LHCN-M2 (cell line): ENCODE results near the gene YIF1B. TPM values are rescaled to one million over a fixed set of nuclear protein-coding genes. Genes with fewer than 3 reads are reported as not detected.
A peak's percentile ranks its signal among the peaks of the same experiment; 100 is the strongest.
"Not testable (repeated sequence)": the region's sequence is repeated elsewhere in the genome, so short reads cannot be mapped to it uniquely, and the experiment has no call there.

Experiments used
- DNase-seq: peaks from one replicate; pipeline ENCODE4 v3.0.0-alpha.2; 2012; ENCODE audit warnings: low read depth
- total RNA-seq: library from RNA; depleted of rRNA; stranded (reverse); fragments of >200 nt; gene quantifications from 2 replicates; pipeline ENCODE4 v1.2.3, GENCODE V29; 2014

YIF1B gene
- total RNA-seq, 1 experiment from 2014 or later: 118 TPM

DNA sequence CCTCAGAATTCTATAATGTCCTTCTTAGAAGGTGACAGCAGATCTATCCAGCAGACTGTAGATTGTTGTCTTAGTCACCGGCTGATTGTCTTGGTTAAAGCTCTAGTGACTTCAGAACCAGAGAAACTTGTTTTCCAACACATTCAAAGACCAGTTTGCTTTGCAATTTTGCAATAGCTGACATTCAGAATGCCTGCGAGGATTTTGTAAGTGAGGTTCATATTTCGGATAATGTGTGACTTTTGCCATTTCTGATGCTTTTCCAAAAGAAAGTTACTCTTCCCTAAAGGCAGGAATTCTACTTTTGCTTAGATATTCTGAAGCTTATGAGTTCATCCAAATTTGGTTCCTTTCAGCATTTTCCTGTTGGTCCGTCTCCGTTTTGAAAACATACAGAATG is 38.2 kb downstream of the YIF1B start:
- DNase-seq: peak; percentile 42

DNA sequence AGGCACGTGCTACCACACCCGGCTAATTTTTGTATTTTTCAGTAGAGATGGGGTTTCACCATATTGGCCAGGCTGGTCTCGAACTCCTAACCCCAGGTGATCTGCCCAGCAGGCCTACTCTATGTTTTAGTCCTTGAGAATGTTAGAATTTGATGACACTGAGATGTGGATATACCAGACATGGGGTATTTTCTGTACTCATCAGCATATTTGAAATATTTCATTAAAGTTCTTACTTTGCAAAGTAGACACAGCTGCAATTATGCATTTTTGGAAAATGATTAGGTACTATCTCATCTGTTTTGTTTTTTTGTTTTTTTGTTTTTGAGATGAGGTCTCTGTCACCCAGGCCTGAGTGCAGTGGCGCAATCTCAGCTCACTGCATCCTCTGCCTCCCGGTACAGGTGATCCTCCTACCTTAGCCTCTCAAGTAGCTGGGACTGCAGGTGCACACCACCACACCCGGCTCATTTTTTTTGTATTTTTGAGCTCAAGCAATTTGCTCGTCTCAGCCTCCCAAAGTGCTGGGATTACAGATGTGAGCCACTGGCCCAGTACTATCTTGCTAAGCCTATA is 38.7 kb downstream of the YIF1B start:
- DNase-seq: no peak

DNA sequence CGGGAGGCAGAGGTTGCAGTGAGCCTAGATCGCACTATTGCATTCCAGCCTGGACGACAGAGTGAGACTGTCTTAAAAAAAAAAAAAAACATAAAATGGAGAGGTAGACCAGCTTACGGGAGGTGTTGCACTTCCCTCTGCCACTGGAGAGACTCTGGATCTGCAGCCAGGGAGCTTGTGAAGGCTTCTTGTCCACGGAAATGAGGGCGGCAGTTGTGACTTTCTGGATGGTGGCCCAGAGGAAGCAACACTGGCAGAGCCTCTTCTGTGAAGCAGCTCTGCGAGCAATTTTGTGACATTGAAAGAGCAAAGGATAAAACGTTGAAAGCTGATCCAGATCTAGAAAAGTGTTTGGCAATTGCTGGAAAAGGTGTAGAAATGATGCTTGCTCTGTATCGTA is 41.0 kb downstream of the YIF1B start:
- DNase-seq: no peak

DNA sequence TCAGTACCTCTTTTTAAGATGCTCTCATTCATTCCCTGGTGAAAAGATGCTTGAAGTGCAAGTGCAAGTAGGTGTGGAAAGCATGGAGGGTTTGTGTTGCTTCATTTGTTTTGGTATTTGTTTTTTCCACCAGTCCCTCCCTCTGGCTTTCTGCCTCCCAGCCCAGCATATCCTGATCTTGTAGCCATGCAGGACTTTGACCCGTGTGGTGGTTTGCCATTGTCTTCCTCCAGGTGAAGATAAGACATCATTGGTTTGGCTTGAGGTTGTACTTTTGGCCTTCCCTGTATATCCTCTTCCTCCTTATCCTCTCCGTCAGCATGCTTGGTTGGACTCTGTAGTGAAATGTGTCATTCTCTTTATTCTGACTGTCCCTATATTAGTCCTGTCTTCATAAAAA is 42.2 kb downstream of the YIF1B start:
- no peak for DNase-seq

DNA sequence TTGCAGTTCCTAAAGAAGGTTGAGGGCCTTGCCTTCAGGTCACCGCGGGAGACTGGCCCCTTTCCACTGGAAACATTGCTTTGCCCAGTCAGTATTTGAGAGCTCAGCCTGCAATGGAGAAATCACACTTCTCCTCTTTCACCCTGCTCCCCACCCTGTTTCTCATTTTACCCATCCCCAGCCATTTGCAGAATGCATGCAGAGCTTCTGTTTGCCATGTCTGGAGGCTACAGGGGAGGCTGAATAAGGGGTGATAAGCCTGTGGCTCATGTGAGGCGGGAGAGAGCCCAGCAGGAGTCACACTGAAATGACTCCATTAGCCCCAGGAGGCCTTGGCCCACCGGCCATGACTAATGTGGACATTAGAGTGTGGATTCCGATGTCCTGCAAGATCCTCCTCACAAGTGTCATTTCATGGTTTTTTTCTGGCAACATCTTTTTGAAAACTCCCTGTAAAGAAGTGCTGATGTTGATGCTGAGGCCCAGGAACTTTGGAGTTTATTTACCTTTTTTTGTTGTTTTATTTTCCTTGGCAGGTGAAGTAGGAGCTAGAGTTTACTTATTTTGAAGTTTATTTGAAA is 45.1 kb downstream of the YIF1B start:
- peak; percentile 26 for DNase-seq

DNA sequence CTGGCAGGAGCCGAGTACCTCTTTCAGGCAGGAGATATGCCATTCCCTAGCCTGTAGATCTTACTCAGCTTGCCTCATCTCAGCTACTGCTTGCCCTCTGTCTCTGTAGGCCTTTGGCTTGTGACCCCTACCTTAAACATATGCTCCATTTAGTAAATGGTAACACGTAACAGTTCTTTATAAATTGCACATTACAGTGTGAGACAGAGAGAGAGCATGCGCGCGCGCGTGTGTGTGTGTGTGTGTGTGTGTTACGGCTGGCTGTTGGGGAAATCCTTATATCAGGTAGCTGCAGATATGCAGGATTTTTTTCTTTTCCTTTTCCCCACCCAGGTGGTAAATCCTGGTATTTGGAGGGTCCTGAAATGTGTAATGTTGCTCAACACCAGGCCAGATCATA is 47.2 kb downstream of the YIF1B start:
- DNase-seq: no peak

DNA sequence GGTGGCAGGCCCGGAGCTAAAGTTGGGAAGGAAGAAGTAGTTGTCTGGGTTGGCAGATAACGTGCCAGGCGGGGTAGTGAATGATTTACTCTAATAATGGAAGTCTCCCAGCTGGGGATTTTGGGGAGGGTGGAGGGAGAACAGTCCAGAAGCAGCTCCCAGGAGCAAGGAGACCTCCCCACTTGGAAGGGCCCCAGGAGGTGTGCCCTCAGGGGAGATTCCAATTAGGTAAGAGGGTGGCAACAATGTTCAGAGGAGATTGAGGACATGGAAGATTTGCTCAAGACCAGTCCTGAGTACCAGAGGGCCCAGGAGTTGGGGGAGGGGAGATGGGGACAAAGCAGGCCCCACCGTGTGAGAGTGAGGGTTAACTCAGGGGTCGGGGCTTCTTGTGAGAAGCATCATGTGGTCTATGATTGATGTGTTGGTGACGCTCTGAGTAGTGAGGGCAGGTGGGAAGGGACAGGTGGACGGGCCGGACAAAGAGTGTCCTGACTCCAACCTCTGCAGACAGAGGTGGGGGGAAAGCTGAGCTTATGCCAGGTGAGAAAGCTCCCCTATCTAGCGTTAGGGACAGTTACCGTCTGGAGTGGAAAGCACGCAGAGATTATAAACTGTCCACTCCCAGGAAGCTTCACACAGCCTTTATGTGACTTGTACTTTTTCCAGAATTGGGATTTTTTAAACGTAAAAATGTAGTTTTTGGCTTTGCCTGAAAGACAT is 47.8 kb downstream of the YIF1B start:
- no peak for DNase-seq

DNA sequence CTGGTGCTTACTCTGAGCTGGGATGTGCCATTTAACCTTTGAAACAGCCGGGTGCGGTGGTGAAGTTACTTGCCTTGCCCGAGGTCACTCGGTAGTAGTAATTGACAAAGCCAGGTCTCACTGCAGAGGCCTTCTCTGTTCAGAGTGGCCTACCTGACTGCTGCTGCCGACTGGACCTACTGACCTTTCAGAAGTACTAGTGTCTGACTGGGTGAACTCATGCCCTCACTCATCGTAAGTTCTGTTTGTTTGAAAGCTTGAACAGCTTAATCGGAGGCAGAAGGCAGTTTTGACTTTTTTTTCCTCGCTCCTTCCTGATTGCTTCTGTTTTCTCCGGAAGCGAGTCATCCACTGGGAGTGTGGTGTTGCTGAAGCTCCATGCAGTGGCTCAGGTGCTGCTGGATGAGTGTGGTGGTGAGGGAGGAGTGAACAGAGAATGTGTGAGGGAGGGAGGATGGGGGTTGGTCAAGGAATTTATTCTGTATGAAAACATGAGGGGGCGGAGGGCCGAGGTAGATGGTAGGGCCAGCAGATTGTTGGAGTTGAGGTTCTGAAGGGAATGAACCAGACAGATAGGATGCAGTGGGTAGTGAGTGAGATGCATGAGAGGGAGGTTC is 48.7 kb downstream of the YIF1B start:
- DNase-seq: peak; percentile 26

DNA sequence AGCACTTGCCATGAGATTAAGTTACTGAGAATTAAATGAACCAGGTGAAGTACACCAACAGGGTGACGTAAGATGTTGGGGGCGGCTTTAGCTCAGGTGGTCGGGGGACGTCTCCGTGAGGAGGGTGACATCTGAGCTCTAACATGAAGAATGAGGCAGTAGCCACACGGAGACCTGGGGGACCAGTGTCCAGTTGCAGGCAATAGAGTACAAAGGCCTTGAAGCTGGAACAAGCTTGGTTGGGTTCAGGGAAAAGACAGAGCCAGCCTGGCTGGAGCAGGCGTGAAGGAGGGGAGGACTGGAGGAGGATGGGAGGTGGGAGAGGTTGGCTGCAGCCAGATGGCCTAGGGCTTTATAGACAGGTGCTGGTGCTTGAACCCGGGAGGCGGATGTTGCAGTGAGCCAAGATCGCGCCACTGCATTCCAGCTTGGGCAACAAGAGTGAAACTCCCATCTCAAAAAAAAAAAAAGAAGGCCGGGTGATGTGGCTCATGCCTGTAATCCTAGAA is 49.8 kb downstream of the YIF1B start:
- DNase-seq: no peak

DNA sequence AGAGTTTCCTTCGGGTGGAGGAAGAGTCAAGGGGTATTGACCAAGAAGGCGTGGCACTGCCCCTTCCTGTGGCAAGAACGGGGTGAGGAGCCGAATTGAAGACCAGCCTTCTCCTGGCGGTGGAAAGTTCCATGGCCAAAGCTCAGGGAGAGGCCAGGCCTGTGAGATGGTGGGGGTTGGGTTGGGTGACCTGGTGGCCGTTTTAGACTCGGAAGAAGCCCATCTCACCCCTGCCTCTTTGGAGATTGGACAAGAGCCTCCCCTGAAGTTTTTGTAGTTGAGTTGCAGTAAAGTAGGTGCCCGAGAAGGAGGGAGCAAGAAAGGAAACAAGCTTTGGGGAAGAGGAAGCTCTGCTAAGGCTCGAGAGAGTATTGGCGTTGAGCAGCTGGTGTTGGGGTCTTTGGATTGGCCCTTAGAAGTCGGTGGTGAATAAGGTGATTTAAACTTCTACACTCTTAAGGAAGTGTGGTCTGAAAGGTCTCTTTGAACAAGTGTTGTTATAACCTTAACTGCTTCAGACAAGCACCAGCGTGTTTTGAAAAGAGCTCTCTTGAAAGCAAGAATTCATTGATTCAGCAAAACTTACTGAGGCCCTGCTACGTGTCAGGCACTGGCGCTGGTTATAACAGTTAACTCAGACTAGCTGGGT is 50.4 kb downstream of the YIF1B start:
- DNase-seq: no peak

DNA sequence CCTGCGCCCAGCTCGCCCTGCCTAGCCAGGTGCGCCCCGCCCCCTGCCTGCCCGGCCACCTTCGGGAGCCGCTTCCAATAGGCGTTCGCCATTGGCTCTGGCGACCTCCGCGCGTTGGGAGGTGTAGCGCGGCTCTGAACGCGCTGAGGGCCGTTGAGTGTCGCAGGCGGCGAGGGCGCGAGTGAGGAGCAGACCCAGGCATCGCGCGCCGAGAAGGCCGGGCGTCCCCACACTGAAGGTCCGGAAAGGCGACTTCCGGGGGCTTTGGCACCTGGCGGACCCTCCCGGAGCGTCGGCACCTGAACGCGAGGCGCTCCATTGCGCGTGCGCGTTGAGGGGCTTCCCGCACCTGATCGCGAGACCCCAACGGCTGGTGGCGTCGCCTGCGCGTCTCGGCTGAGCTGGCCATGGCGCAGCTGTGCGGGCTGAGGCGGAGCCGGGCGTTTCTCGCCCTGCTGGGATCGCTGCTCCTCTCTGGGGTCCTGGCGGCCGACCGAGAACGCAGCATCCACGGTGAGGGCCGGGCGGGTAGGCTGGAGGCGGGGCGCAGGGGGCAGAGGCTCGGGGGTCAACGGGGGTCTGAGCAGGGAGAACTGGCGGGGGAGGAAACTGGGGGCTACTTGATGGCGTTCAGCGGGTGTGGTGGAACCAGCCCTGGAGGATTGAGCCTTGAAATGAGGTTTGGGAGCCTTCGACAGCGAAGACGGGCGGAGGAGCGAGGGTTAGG is 51.1 kb downstream of the YIF1B start, which contains the start of gene SPINT2:
SPINT2 (plus strand) TSS at position 88 of the 727 bp plus-strand sequence; CDS start at position 408, 320 bp downstream.
- DNase-seq: no peak

DNA sequence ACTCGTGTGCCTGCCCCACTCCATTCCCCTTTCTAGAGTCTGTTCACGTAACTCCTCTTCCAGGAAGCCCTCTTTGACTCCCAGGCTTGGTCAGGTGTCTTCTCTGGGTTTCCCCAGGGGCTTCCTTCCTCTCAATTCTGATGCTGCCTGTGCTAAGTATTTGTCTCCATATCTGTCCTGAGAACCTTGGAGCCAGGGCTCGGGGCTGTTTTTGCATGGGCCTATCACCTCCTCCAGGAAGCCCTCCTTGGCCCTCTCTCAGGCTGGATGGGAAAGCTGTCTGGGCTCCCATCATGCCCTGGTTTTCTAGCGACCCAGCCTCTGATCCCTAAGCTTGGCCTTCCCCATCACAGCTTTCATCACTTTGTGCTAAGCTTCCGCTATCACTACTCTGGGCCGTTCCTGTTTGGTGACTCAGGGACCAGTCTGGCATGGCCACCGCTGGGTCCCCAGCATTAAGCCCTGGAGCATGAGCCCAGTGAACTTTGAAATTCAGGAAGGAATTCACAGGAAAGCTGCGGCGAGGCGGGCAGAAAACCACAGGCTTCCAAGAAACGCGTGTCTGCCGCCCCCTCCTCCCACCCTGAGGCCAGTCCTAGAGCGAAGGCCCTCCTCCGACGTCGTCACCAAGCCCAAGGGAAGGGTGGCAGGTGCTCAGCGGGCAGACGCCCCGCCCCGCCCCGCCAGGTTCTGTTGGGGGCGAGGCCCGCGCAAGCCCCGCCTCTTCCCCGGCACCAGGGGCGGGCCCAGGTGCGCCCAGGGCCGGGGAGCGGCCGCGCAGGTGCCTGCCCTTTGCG is 51.9 kb downstream of the YIF1B start:
- DNase-seq: no peak

DNA sequence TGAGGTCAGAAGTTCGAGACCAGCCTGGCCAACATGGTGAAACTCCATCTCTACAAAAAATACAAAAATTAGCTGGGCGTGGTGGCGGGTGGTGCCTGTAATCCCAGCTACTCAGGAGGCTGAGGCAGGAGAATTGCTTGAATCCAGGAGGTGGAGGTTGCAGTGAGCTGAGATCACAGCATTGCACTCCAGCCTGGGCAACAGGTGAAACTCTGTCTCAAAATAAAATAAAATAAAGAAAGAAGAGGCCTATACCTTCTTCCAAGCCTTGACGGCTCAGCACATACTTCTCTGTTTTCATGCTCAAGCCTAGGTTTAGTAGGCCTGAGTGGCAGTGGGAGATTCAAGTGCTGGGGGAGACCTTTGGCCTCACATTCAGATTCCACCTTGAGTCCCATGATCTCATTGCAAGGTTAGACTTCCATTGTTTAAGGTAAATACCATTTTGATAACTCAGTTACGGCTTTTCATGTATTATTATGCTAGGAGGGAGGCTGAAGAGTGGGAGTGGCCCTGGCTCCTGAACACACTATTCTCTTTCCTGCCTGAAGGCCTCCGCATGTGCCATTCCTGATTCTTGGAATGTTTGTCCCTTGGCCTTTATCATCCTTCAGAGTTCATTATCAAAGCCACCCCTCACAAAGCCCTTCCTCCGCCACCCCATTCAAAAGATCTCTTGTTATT is 53.0 kb downstream of the YIF1B start:
- no peak for DNase-seq

DNA sequence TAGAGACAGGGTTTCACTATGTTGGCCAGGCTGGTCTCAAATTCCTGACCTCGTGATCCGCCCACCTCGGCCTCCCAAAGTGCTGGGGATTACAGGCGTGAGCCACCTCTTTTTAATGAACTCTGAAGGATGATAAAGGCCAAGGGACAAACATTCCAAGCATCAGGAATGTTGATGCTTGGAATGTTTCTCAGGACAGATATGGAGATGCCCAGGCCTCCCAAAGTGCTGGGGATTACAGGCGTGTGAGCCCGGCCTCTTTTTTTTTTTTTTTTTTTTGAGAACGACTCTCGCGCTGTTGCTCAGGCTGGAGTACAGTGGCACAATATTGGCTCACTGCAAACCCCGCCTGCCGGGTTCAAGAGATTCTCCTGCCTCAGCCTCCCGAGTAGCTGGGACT is 53.8 kb downstream of the YIF1B start:
- not testable (repeated sequence) for DNase-seq

DNA sequence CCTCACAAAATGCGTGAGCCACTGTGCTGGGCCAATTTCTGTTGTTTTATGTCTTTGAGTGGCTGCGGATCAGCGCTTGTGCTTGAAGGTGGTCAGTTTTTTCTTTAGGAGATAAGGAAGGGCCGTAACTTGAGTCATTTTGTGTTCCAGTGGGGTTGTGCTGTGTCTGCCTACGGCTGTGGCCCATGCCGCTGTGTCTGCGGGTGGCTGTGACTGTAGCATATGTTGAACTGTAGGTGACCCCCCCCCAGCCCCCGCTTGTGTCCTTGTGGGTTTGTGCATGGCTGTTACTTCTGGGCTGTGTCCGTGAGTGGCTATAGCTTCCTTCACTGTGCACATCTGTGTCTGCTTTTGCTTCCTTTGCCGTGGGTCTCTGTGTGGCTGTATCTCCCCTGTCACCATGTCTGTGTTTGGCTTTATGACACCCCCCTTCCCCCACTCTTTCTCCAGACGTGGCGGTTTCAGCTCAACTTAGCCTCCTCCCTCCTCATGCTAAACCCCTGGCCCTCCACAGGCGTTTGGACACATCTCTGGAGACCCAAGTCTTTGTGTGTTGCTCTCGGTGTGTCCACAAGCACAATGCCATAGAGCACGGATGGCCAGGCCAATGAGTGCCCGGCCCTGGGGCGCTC is 60.2 kb downstream of the YIF1B start:
- DNase-seq: no peak

DNA sequence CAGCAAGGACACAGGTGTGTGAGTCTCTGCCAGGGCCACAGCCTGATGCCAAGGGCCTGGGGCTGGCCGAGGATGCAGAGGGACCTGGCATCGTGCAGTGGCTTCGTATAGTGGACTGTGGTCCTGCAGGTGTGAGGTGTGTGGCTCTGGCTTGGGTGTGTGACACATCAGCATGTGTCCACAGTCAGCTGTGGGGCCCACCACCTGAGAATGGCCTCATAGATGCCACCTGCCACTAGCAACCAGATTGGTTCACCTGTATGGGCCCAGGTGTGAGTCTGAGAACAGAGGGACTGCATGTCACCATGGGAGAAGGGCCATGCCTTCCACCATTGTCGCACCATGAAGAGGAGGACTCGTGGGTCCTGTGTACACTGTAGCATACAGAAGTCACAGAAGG is 62.0 kb downstream of the YIF1B start:
- DNase-seq: no peak
